Right ventricle myocardium inferior (tissue), 1 donor: ENCODE data around the gene ZNF483. TPM values are rescaled to one million over a fixed set of nuclear protein-coding genes. Genes with fewer than 3 reads are reported as not detected.
"Not testable (repeated sequence)": the region's sequence is repeated elsewhere in the genome, so short reads cannot be mapped to it uniquely, and the experiment has no call there.

ENCODE experiments used
- ATAC-seq: fragments of 200-7000 bp; cut with Tn5 transposase; one replicate; pipeline ENCODE4 v1.9.1; 2020; ENCODE audit warnings: mild to moderate bottlenecking, moderate library complexity
- DNase-seq: peaks from one replicate; pipeline ENCODE4 v3.0.0; 2021; ENCODE audit errors: missing footprints
- intact Hi-C: fragments of 100-400 bp; cut with DNase I; formaldehyde crosslinking; loops from one replicate; pipeline ENCODE4 v1.11.0; 2022
- total RNA-seq: library from RNA; stranded (reverse); fragmentation: NEBNext Ultra II Directional; extraction: Animal tissue kit (Norgen Biotek cat#: 25700); gene quantifications from one replicate; pipeline ENCODE4 v1.2.1, GENCODE V29; 2021
- donor health status: DM: no; HTN: yes; CAD: no; lungs with severe emphysema.

The ZNF483 gene
- total RNA-seq, 1 donor from 2014 or later: 4.2 TPM

DNA sequence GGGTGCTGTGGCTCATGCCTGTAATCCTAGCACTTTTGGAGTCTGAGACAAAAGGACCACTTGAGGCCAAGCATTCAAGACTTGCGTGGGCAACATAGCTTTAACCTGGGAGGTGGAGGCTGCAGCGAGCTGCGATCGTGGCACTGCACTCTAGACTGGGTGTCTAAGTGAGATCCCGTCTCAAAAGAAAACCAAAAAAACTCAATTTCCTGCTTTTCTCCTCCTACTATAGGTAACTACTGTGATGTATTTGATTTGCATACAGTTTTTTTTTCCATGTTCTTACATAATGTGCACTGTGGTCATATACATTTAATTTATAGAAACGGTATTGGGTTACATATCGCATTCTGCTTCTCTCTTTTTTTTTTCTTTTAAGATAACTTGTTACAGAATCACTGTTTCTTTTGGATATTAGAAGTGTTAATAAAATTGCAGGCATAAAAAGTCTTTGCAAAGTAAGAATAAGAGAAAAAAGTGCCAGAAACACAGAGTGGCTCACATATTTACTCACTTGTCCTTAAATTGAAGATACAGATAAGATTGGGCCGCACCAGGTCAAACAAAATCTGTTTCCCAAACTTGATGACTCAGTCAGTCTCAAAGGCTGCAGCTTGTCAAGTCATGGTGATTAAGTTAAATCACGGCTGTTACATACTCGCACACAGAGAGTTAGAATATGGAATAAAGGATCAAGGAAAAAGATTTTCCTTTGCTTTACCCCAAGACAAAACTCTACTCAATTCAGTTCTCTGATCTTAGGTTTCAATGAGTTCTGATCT is 76.4 kb downstream of the ZNF483 start:
- DNase-seq: no peak
- intact Hi-C loops: no loop called here
- ATAC-seq: no peak

DNA sequence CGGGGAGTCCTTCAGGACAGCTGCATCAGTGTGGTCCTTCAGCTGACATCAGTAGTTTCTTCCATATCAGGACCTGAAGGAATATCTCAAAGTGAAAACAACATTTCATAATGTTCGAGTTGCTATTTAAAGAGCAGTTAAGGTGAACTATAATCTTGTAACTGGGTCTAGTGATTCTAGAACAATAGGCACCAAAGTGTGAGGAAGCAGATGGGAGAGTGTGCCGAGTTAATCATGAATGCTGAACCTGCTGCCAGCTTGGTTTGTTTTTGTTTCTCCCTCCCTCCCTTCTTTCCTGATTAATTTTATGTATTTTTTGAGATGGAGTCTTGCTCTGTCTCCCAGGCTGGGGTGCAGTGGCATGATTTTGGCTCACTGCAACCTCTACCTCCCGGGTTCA is 78.1 kb downstream of the ZNF483 start:
- intact Hi-C loops: no loop called here
- ATAC-seq: no peak

GRCh38 chr9:111604054-111604615 is 79.2 kb downstream of the ZNF483 start:
- intact Hi-C loops: no loop called here
- DNase-seq (no peak), ATAC-seq (no peak)

More for the DNA sequence above, 78.1 kb downstream of the ZNF483 start:
- DNase-seq: no peak

DNA sequence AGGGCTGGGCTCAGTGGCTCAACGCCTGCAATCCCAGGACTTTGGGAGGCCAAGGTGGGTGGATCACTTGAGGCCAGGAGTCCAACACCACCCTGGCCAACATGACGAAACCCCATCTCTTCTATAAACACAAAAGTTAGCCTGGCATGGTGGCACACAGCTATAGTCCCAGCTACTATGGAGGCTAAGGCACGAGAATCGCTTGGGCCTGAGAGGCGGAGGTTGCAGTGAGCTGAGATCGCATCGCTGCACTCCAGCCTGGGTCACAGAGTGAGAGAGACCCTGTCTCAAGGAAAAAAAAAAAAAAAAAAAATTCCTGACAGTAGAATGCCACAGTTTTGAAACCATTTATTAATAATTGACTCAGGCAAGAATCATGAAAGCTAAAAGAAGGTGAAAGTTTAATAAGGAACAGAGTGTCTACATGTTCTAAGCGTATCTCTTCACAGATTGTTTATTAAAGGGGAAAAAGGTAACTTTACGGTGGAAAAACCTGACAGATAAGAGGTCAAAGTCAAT is 80.1 kb downstream of the ZNF483 start:
- ATAC-seq (no peak), DNase-seq (no peak)
- intact Hi-C loops: no loop called here

GRCh38 chr9:111610149-111610548 is 85.2 kb downstream of the ZNF483 start:
- intact Hi-C loops: no loop called here
- DNase-seq (no peak), ATAC-seq (no peak)

DNA sequence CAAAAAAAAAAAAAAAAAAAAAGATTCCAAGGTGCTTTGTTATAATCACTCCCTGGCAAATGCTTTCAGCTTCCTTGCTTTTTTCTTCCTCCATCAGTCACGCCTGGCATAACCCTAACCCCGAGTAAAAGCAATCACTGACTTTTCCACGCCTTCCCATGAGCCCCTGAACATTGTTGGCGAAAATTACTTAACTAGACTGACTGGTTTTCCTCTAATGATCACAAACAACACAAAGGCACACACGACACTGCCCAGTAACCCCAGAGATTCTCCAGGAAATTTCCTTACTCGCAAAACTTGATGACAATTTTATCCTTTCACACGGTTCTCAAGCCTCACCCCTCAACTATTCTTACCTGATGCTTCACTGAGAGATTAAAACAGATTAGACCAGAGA is 85.9 kb downstream of the ZNF483 start:
- no peak for ATAC-seq
- DNase-seq: no peak
- intact Hi-C loops: no loop called here

- ATAC-seq (no peak), DNase-seq (no peak)
- intact Hi-C loops: no loop called here
Observed at GRCh38 chr9:111613436-111614040, 88.6 kb downstream of the ZNF483 start.

DNA sequence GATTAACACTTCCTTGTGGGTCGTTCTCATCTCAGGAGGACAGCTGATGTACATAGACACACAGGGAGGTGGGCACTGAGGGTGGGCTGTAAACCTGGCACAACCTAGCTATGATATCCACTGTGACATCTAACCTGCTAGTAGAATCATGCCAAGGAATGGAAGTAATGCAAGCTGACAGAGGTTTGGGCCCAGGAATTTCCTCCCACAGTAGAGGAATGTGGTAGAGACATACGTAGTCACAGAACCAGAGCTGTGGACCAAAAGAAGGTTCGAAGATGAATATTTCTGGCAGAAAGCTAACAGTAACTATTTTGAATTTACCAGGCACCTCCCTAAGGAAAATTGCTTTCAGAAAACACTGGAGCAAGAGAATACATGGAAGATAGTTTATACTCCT is 90.9 kb downstream of the ZNF483 start:
- ATAC-seq: no peak
- DNase-seq: no peak
- intact Hi-C loops: no loop called here

DNA sequence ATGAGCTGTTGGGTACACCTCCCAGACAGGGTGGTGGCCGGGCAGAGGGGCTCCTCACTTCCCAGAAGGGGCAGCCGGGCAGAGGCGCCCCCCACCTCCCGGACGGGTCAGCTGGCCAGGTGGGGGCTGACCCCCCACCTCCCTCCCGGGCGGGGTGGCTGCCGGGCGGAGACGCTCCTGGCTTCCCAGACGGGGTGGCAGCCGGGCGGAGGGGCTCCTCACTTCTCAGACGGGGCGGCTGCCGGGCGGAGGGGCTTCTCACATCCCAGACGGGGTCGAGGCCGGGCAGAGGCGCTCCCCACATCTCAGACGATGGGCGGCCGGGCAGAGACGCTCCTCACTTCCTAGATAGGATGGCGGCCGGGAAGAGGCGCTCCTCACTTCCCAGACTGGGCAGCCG is 92.4 kb downstream of the ZNF483 start:
- DNase-seq, intact Hi-C loops, ATAC-seq: not testable (repeated sequence)

GRCh38 chr9:111621895-111622480 is 97.0 kb downstream of the ZNF483 start:
- ATAC-seq (peak; percentile 72), DNase-seq (no peak)
- intact Hi-C loops: no loop called here

GRCh38 chr9:111622626-111623025 is 97.6 kb downstream of the ZNF483 start:
- peak; percentile 26 for ATAC-seq
- intact Hi-C loops: no loop called here
- DNase-seq: no peak

Other genes with a start within 250 kb of the ZNF483 start
- gene OR2K2, start 195.0 kb upstream of the ZNF483 start, total RNA-seq: not detected
- gene ECPAS, start 40.8 kb upstream of the ZNF483 start, total RNA-seq: 108 TPM
- 44.9 TPM for gene PTGR1, start 74.5 kb downstream of the ZNF483 start, total RNA-seq
- 5.4 TPM for gene DNAJC25, start 106.2 kb downstream of the ZNF483 start, total RNA-seq
- gene GNG10, start 136.4 kb downstream of the ZNF483 start, total RNA-seq: 28.8 TPM